SU-DHL-6 (cell line): ENCODE measurements around the gene RND2.

ENCODE experiments used
- H2AFZ ChIP-seq: fragments of 200-600 bp; sonication (generic); 2 replicates; pipeline ENCODE4 v1.6.1; 2014; ENCODE audit warnings: low read depth, mild to moderate bottlenecking, moderate library complexity, mixed read lengths, antibody characterized with exemption, low read length; ENCODE audit not compliant: severe bottlenecking
- H3F3A ChIP-seq: fragments of 200-600 bp; shearing (Covaris generic); 2 replicates; pipeline ENCODE4 v1.6.0; 2016; ENCODE audit warnings: antibody characterized with exemption, mild to moderate bottlenecking; ENCODE audit not compliant: insufficient read depth
- H3K27ac ChIP-seq: fragments of 200-600 bp; sonication (generic); 2 replicates; pipeline ENCODE4 v1.5.1; 2016; ENCODE audit warnings: low read depth, mild to moderate bottlenecking, low read length, moderate library complexity, mixed read lengths
- H3K27me3 ChIP-seq: fragments of 200-600 bp; sonication (generic), shearing (Covaris generic); 2 replicates; pipeline ENCODE4 v1.6.0; 2014; ENCODE audit warnings: mild to moderate bottlenecking, low read length
- H3K36me3 ChIP-seq: fragments of 200-600 bp; sonication (generic); 2 replicates; pipeline ENCODE4 v1.6.1; 2014; ENCODE audit warnings: mild to moderate bottlenecking, low read length, mixed read lengths
- H3K4me2 ChIP-seq: fragments of 300-600, 200-600 bp; shearing (Covaris generic), sonication (generic); 2 replicates; pipeline ENCODE4 v1.6.0; 2014; ENCODE audit warnings: low read length, low read depth, mild to moderate bottlenecking; ENCODE audit not compliant: poor library complexity, severe bottlenecking
- H3K4me3 ChIP-seq: fragments of 200-600 bp; sonication (generic); 2 replicates; pipeline ENCODE4 v1.5.1; 2014; ENCODE audit warnings: antibody characterized with exemption, low read length, mild to moderate bottlenecking, mixed read lengths; ENCODE audit not compliant: insufficient read depth, poor library complexity, severe bottlenecking
- H3K79me2 ChIP-seq: fragments of 200-600 bp; sonication (generic); 2 replicates; pipeline ENCODE4 v1.6.1; 2014; ENCODE audit warnings: mild to moderate bottlenecking, low read length, moderate library complexity; ENCODE audit not compliant: insufficient read depth
- H3K9ac ChIP-seq: fragments of 200-600 bp; sonication (generic); 2 replicates; pipeline ENCODE4 v1.7.0; 2014; ENCODE audit warnings: mild to moderate bottlenecking, low read length
- H3K9me2 ChIP-seq: fragments of 200-600 bp; sonication (generic); replicated peaks from 2 replicates; pipeline ENCODE4 v1.6.1; 2014; ENCODE audit warnings: low read length; ENCODE audit not compliant: insufficient read depth
- H3K9me3 ChIP-seq: fragments of 200-600 bp; sonication (generic); 2 replicates; pipeline ENCODE4 v1.6.1; 2014; ENCODE audit warnings: low read length, mixed read lengths; ENCODE audit not compliant: insufficient read depth
- H4K20me1 ChIP-seq: fragments of 200-600 bp; sonication (generic); 2 replicates; pipeline ENCODE4 v1.6.1; 2014; ENCODE audit warnings: low read depth, mild to moderate bottlenecking, antibody characterized with exemption, low read length, moderate library complexity, mixed read lengths
- CTCF ChIP-seq: fragments of 200-600 bp; sonication (generic); IDR thresholded peaks from one replicate; pipeline ENCODE4 v1.5.1; 2017; ENCODE audit warnings: antibody characterized with exemption, mild to moderate bottlenecking, low read length, moderate library complexity; ENCODE audit not compliant: insufficient read depth, poor library complexity, severe bottlenecking
- EZH2phosphoT487 ChIP-seq: fragments of 200-600 bp; sonication (generic), shearing (Covaris generic); conservative IDR thresholded peaks from 2 replicates; pipeline ENCODE4 v1.6.1; 2018; ENCODE audit warnings: mild to moderate bottlenecking, antibody characterized with exemption, low read length, moderate library complexity, mixed read lengths

The RND2 gene

GRCh38 chr17:43025290-43025657 lies 243 bp downstream of the RND2 start:
- H3K4me3 ChIP-seq, result no peak overlapping the region
- H3K4me2 ChIP-seq, result no peak overlapping the region
- H2AFZ ChIP-seq, result no peak overlapping the region
- no peak overlapping the region for H3K27ac ChIP-seq
- no peaks in the 10 kb centered on the region for H4K20me1 ChIP-seq
- H3K36me3 ChIP-seq, result no peaks in the 10 kb centered on the region
- no peaks in the 10 kb centered on the region; the same call in 1 of the 2 replicates for H3F3A ChIP-seq
- H3K9me3 ChIP-seq, result no peaks in the 10 kb centered on the region
- no peaks in the 10 kb centered on the region for H3K27me3 ChIP-seq
- H3K79me2 ChIP-seq, result no peaks in the 10 kb centered on the region
- no peaks in the 10 kb centered on the region for H3K9me2 ChIP-seq
- TF ChIP-seq EZH2phosphoT487 (no peak), CTCF (no peak)
- H3K9ac ChIP-seq, result no peak overlapping the region

DNA sequence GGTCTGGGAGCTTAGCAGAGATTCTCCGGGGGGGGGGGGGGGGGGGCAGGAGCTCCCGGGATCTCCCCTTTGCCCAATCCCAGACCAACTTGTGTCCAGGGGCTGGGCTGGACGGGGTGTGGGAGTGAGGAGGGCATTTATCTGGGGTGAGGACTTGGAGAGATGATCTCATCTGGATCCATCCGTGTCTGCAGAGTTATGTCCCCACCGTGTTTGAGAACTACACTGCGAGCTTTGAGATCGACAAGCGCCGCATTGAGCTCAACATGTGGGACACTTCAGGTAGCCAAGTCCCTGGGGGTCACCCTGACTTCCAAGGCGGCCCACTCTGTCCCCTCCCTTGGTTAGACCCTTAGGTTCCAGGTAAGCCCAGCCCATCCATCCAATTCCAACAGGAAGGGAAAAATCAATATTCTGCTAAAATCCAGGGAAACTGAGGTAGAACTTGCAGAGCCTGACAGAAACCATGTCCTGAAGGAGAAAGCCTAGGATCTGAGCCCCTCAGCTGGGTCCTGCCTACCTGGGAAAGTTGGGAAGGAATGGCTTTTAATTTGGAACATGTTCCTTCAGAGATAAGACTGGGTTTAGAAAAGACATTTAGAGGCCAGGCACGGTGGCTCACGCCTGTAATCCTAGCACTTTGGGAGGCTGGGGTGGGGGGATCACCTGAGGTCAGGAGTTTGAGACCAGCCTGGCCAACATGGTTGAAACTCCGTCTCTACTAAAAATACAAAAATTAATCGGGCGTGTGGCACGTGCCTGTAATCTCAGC lies 921 bp downstream of the RND2 start:
- H4K20me1 ChIP-seq, result no peaks in the 10 kb centered on the region
- H3K27ac ChIP-seq, result no peak overlapping the region
- no peaks in the 10 kb centered on the region; the same call in 1 of the 2 replicates for H3F3A ChIP-seq
- H3K9me2 ChIP-seq, result no peaks in the 10 kb centered on the region
- no peak for TF ChIP-seq EZH2phosphoT487
- no peak for TF ChIP-seq CTCF
- no peak overlapping the region for H3K9ac ChIP-seq
- no peaks in the 10 kb centered on the region for H3K9me3 ChIP-seq
- no peak overlapping the region for H3K4me2 ChIP-seq
- H3K36me3 ChIP-seq, result no peaks in the 10 kb centered on the region
- H3K79me2 ChIP-seq, result no peaks in the 10 kb centered on the region
- H3K27me3 ChIP-seq, result no peaks in the 10 kb centered on the region
- H2AFZ ChIP-seq, result no peak overlapping the region
- no peak overlapping the region for H3K4me3 ChIP-seq

DNA sequence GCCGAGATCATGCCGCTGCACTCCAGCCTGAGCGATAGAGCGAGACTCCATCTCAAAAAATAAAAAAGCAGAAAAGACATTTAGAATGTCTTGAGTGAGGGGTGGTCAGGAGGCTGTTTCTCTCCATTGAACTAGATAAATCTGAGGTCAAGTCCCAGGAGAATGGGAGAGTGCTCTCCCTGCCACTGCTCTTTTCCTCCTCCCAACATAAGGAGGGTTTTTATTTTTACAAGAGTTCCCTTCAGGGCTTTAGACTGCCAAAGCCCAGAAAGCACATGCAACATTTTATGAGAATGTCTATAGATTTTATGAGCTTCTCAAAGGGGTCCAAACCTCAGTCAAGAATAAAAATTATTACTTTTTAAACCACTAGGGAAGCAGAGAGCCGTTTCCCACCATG lies 1.6 kb downstream of the RND2 start:
- Histone ChIP-seq H4K20me1 (no peaks in the 10 kb centered on the region), H3K4me2 (no peak overlapping the region), H3K27ac (no peak overlapping the region), H3F3A (no peaks in the 10 kb centered on the region; the same call in 1 of the 2 replicates), H3K4me3 (no peak overlapping the region), H3K79me2 (no peaks in the 10 kb centered on the region), H3K9ac (no peak overlapping the region), H2AFZ (no peak overlapping the region), H3K27me3 (no peaks in the 10 kb centered on the region), H3K36me3 (no peaks in the 10 kb centered on the region), H3K9me2 (no peaks in the 10 kb centered on the region), H3K9me3 (no peaks in the 10 kb centered on the region)
- TF ChIP-seq CTCF, result no peak
- no peak for TF ChIP-seq EZH2phosphoT487
